SK-N-SH (cell line): ENCODE measurements around the gene CCDC191. TPM values are rescaled to one million over a fixed set of nuclear protein-coding genes. Genes with fewer than 3 reads are reported as not detected.

Source experiments
- CTCF ChIA-PET: fragments of 300-600, 350-600 bp; formaldehyde crosslinking; extraction: SDS; loops from one replicate; lab custom pipeline; 2021; lab: Yijun Ruan, JAX
- POLR2A ChIA-PET: fragments of 350-600 bp; sonication (Branson Sonifier 250); formaldehyde crosslinking; extraction: SDS; loops from one replicate; lab custom pipeline; 2020; ENCODE audit warnings: antibody characterized with exemption, inconsistent platforms; lab: Yijun Ruan, JAX
- DNase-seq: peaks from one replicate; pipeline ENCODE4 v3.0.0; 2012
- H2AFZ ChIP-seq: fragments of 200-600 bp; sonication (generic); 2 replicates; pipeline ENCODE4 v1.8.1; 2016; ENCODE audit warnings: antibody characterized with exemption, mild to moderate bottlenecking, low read depth
- H3F3A ChIP-seq: fragments of 200-600 bp; sonication (generic); replicated peaks from 2 replicates; pipeline ENCODE3; 2016; ENCODE audit warnings: antibody characterized with exemption, mild to moderate bottlenecking; ENCODE audit not compliant: insufficient read depth
- H3K27ac ChIP-seq, 2 experiments: fragments of 200-500 bp in 1 of 2; fragments of 200-600 bp in 1 of 2; sonication (Bioruptor generic) in 1 of 2; sonication (generic), shearing (Covaris generic) in 1 of 2; 2 replicates each; pipeline versions ENCODE4 v1.5.1 to v1.6.1; 2014 to 2016; ENCODE audit warnings: low read depth in 2 of 2, inconsistent platforms in 1 of 2, low read length in 1 of 2, mild to moderate bottlenecking in 1 of 2, mixed read lengths in 1 of 2
- H3K27me3 ChIP-seq: fragments of 200-600 bp; sonication (generic), shearing (Covaris generic); 2 replicates; pipeline ENCODE4 v1.6.1; 2016; ENCODE audit warnings: mixed run types; ENCODE audit not compliant: insufficient read depth
- H3K36me3 ChIP-seq, 2 experiments: fragments of 200-500 bp in 1 of 2; fragments of 200-600 bp in 1 of 2; sonication (Bioruptor generic) in 1 of 2; sonication (generic) in 1 of 2; replicated peaks in 1 of 2; 2 replicates each; pipeline versions ENCODE3 to v1.5.1; 2014 to 2016; ENCODE audit warnings: low read length in 1 of 2, mild to moderate bottlenecking in 1 of 2; ENCODE audit not compliant: insufficient read depth in 2 of 2, control insufficient read depth in 1 of 2
- H3K4me1 ChIP-seq, 2 experiments: fragments of 200-500 bp in 1 of 2; fragments of 200-600 bp in 1 of 2; sonication (Bioruptor generic) in 1 of 2; sonication (generic), shearing (Covaris generic) in 1 of 2; 2 replicates each; pipeline versions ENCODE4 v1.5.1 to v1.6.1; 2014 to 2016; ENCODE audit warnings: low read depth in 1 of 2, low read length in 1 of 2, mixed run types in 1 of 2; ENCODE audit not compliant: insufficient read depth in 2 of 2, control insufficient read depth in 1 of 2
- H3K4me2 ChIP-seq: fragments of 200-600 bp; sonication (generic), shearing (Covaris generic); 2 replicates; pipeline ENCODE4 v1.6.1; 2017; ENCODE audit warnings: mixed run types
- H3K4me3 ChIP-seq, 2 experiments: fragments of 200-500 bp in 1 of 2; fragments of 200-600 bp in 1 of 2; sonication (Bioruptor generic) in 1 of 2; sonication (generic), shearing (Covaris generic) in 1 of 2; 2 replicates each; pipeline versions ENCODE4 v1.5.1 to v1.8.1; 2014 to 2016; ENCODE audit warnings: low read depth in 2 of 2, inconsistent platforms in 1 of 2, low read length in 1 of 2, mild to moderate bottlenecking in 1 of 2, mixed read lengths in 1 of 2, moderate library complexity in 1 of 2
- H3K79me2 ChIP-seq: fragments of 200-600 bp; sonication (generic); 2 replicates; pipeline ENCODE4 v1.8.1; 2017; ENCODE audit warnings: mild to moderate bottlenecking; ENCODE audit not compliant: insufficient read depth
- H3K9ac ChIP-seq: fragments of 200-600 bp; sonication (generic); 2 replicates; pipeline ENCODE4 v1.6.1; 2017; ENCODE audit warnings: mixed run types
- H3K9me2 ChIP-seq: fragments of 200-600 bp; sonication (generic); 2 replicates; pipeline ENCODE4 v1.6.1; 2017; ENCODE audit warnings: mixed run types
- H3K9me3 ChIP-seq: fragments of 200-600 bp; sonication (generic); 2 replicates; pipeline ENCODE4 v1.6.1; 2017; ENCODE audit warnings: mixed run types, mild to moderate bottlenecking, moderate library complexity
- H4K20me1 ChIP-seq: fragments of 200-600 bp; sonication (generic); 2 replicates; pipeline ENCODE4 v1.6.1; 2017; ENCODE audit warnings: mild to moderate bottlenecking, mixed run types; ENCODE audit not compliant: insufficient read depth
- EP300 ChIP-seq, 2 experiments: IDR thresholded peaks; 2 replicates each; pipeline versions ENCODE4 v1.4.0 to v1.6.1; 2012; ENCODE audit warnings: borderline replicate concordance in 1 of 2, low read depth in 1 of 2, low read length in 1 of 2
- FOXM1 ChIP-seq: IDR thresholded peaks from 2 replicates; pipeline ENCODE4 v1.4.0; 2012; ENCODE audit warnings: low read depth, mild to moderate bottlenecking
- GABPA ChIP-seq: IDR thresholded peaks from 2 replicates; pipeline ENCODE4 v1.4.0; 2012; ENCODE audit warnings: low read depth, mild to moderate bottlenecking
- GATA2 ChIP-seq: sonication (generic); formaldehyde crosslinking; IDR thresholded peaks from 2 replicates; pipeline ENCODE4 v1.5.0; 2020; ENCODE audit warnings: mild to moderate bottlenecking, missing genetic modification reagents
- MEF2A ChIP-seq: IDR thresholded peaks from 2 replicates; pipeline ENCODE4 v1.4.0; 2012; ENCODE audit warnings: low read depth, borderline replicate concordance
- NRF1 ChIP-seq: IDR thresholded peaks from 2 replicates; pipeline ENCODE4 v1.6.1; 2012; ENCODE audit warnings: low read depth, mild to moderate bottlenecking, low read length
- POLR2AphosphoS5 ChIP-seq: IDR thresholded peaks from 2 replicates; pipeline ENCODE4 v1.6.1; 2012; ENCODE audit warnings: low read depth, low read length
- RCOR1 ChIP-seq: fragments of 150-350 bp; IDR thresholded peaks from 2 replicates; pipeline ENCODE4 v1.6.1; 2017; ENCODE audit warnings: antibody characterized with exemption, low read length
- RFX5 ChIP-seq: IDR thresholded peaks from 2 replicates; pipeline ENCODE4 v1.6.1; 2012; ENCODE audit warnings: mild to moderate bottlenecking, improper control_type of control experiment, low read length
- RXRA ChIP-seq: IDR thresholded peaks from 2 replicates; pipeline ENCODE4 v1.4.0; 2012; ENCODE audit warnings: low read depth, mild to moderate bottlenecking, borderline replicate concordance
- SIN3A ChIP-seq: IDR thresholded peaks from 2 replicates; pipeline ENCODE4 v1.6.1; 2012; ENCODE audit warnings: low read depth, mild to moderate bottlenecking, low read length, moderate library complexity, borderline replicate concordance
- SMC3 ChIP-seq: IDR thresholded peaks from 2 replicates; pipeline ENCODE4 v1.6.1; 2012; ENCODE audit warnings: low read depth, low read length, improper control_type of control experiment
- TAF1 ChIP-seq: IDR thresholded peaks from 2 replicates; pipeline ENCODE4 v1.6.1; 2012; ENCODE audit warnings: low read depth, mild to moderate bottlenecking, low read length, moderate library complexity, borderline replicate concordance
- TCF12 ChIP-seq: IDR thresholded peaks from 2 replicates; pipeline ENCODE4 v1.4.0; 2012
- TEAD4 ChIP-seq: IDR thresholded peaks from 2 replicates; pipeline ENCODE4 v1.4.0; 2012; ENCODE audit warnings: mild to moderate bottlenecking, borderline replicate concordance; ENCODE audit not compliant: insufficient read depth
- YY1 ChIP-seq: IDR thresholded peaks from 2 replicates; pipeline ENCODE4 v1.4.0; 2012; ENCODE audit warnings: low read depth, mild to moderate bottlenecking
- WGBS: methylation state at CpG from one replicate; pipeline ENCODE4 v1.1.6; 2017; ENCODE audit warnings: low lambda C conversion rate; 5-methylcytosine and 5-hydroxymethylcytosine counted together
- polyA plus RNA-seq, 3 experiments: library from polyadenylated mRNA; depleted of rRNA; stranded (reverse); fragments of >200 nt; gene quantifications; 2 replicates each; pipeline ENCODE4 v1.2.3, GENCODE V29; 2012
- TF ChIP-seq, protein P1 (sequence below): fragments of 200-600 bp; sonication (generic); IDR thresholded peaks from 2 replicates; pipeline ENCODE4 v1.6.1; 2017; ENCODE audit warnings: antibody characterized with exemption, mild to moderate bottlenecking, moderate library complexity
- TF ChIP-seq, protein P2 (sequence below): IDR thresholded peaks from 2 replicates; pipeline ENCODE4 v1.6.1; 2012; ENCODE audit warnings: mild to moderate bottlenecking, low read depth, low read length, moderate library complexity
- TF ChIP-seq, protein P3 (sequence below): IDR thresholded peaks from 2 replicates; pipeline ENCODE4 v1.4.0; 2012; ENCODE audit warnings: low read depth, borderline replicate concordance
- TF ChIP-seq, protein P4 (sequence below): IDR thresholded peaks from 2 replicates; pipeline ENCODE4 v1.4.0; 2012; ENCODE audit warnings: low read depth

Gene CCDC191
- polyA plus RNA-seq, 1 of the 3 experiments (the other 2 are of a cell fraction): 3.1 TPM

DNA sequence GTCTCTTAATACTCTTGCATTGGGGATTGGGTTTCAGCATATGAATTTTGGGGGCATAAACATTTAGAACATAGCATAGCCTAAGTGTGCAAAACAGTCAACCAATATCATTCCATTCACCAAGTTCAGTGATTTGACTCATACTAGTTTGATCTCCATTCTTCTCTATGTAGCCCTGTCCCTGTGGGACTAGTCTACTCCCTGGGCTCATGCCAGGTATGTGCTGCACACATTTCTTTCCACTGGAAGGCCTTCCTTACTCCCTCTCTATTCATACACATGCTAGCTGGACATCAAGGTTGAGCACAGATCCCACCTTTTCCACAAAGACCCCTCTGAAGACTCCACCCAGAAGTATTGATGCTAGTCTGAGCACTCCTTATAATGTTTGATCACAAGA, 103.4 kb downstream of the CCDC191 start:
- no peak overlapping the region for H3K4me2 ChIP-seq
- POLR2A ChIA-PET: no interaction called here
- no peaks in the 10 kb centered on the region; a peak in 1 of 4 replicates for H3K4me1 ChIP-seq
- no peaks in the 10 kb centered on the region for H3K79me2 ChIP-seq
- no peak overlapping the region for H3K27ac ChIP-seq
- peaks cover 3 to 5% of the 10 kb centered on the region in 2 experiments for H3K36me3 ChIP-seq
- H3K9ac ChIP-seq: no peak overlapping the region
- H3F3A ChIP-seq: peaks cover 3% of the 10 kb centered on the region
- H2AFZ ChIP-seq: no peak overlapping the region
- H4K20me1 ChIP-seq: no peaks in the 10 kb centered on the region
- CTCF ChIA-PET: no interaction called here
- no peaks in the 10 kb centered on the region for H3K9me3 ChIP-seq
- no peak overlapping the region for H3K4me3 ChIP-seq
- DNase-seq: no peak
- no peaks in the 10 kb centered on the region for H3K9me2 ChIP-seq
- TF ChIP-seq TEAD4 (no peak), SMC3 (no peak), POLR2AphosphoS5 (no peak), NRF1 (no peak), TCF12 (no peak), MEF2A (no peak), GABPA (no peak), RCOR1 (no peak), RXRA (no peak), YY1 (no peak), TAF1 (no peak), FOXM1 (no peak)
- TF ChIP-seq, protein P1, sequence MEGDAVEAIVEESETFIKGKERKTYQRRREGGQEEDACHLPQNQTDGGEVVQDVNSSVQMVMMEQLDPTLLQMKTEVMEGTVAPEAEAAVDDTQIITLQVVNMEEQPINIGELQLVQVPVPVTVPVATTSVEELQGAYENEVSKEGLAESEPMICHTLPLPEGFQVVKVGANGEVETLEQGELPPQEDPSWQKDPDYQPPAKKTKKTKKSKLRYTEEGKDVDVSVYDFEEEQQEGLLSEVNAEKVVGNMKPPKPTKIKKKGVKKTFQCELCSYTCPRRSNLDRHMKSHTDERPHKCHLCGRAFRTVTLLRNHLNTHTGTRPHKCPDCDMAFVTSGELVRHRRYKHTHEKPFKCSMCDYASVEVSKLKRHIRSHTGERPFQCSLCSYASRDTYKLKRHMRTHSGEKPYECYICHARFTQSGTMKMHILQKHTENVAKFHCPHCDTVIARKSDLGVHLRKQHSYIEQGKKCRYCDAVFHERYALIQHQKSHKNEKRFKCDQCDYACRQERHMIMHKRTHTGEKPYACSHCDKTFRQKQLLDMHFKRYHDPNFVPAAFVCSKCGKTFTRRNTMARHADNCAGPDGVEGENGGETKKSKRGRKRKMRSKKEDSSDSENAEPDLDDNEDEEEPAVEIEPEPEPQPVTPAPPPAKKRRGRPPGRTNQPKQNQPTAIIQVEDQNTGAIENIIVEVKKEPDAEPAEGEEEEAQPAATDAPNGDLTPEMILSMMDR: no peak
- no peaks in the 10 kb centered on the region for H3K27me3 ChIP-seq

DNA sequence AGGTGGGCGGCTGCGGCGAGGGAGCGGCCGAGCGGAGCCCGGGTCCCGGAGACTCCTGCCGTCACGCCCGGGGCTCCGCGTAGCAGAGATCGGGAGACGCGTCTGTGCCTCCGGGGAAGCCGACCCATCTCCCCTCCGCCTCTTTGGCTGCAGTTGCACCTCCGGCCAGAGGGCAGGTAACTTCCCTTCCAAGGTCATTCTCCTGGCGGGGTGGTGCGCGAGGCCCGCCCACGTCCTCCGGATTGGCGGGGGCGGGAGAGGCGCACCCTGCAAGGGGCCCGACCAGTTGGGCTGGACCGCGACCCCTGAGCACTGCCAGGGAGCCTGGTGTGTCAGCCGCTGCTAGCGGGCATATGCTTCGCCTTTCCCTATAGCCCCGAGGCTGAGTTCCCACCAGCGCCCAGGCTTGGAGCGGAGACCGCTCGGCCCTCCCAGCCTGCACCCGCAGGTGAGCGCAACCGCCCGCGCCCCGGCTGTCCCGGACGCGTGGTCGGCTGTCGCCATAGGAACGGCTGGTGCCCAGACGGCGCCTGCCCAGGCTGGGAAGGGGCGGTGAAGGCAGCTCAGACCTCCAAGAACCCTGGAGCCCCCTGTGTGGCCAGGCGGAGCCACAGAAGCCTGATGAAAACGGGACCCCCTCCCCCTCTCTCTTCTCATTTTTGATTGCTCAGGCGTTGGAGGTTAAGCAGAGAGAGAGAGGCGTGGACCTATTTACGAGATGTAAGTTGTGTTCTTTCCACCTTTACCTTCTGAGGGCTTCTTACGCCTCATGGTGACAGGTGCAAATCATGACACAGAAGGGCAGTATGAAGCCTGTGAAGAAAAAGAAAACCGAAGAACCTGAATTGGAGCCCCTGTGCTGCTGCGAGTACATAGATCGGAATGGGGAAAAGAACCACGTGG, 108.1 kb downstream of the CCDC191 start:
- ChIA-PET CTCF (no interaction called here), POLR2A (no interaction called here)
- no peaks in the 10 kb centered on the region for H3K79me2 ChIP-seq
- peak overlapping the region; percentile 75 to 88 for H3K4me3 ChIP-seq
- H3K9me2 ChIP-seq: no peaks in the 10 kb centered on the region
- no peaks in the 10 kb centered on the region for H3K9me3 ChIP-seq
- H3K27ac ChIP-seq: no peak overlapping the region; a peak in 1 of 4 replicates
- no peaks in the 10 kb centered on the region; a peak in 2 of 4 replicates for H3K4me1 ChIP-seq
- peak overlapping the region; percentile 86 for H3K4me2 ChIP-seq
- no peak overlapping the region for H3K9ac ChIP-seq
- peak; percentile 70 for DNase-seq
- H3K36me3 ChIP-seq: no peaks in the 10 kb centered on the region
- peaks cover 3% of the 10 kb centered on the region for H3F3A ChIP-seq
- 32% methylated on average over 20 of the region's 65 CpGs for whole genome bisulfite sequencing
- no peaks in the 10 kb centered on the region for H3K27me3 ChIP-seq
- peak overlapping the region; percentile 76; the same call in 1 of the 2 replicates for H2AFZ ChIP-seq
- H4K20me1 ChIP-seq: no peaks in the 10 kb centered on the region
- no peak for TF ChIP-seq RXRA
- TF ChIP-seq, protein P2, sequence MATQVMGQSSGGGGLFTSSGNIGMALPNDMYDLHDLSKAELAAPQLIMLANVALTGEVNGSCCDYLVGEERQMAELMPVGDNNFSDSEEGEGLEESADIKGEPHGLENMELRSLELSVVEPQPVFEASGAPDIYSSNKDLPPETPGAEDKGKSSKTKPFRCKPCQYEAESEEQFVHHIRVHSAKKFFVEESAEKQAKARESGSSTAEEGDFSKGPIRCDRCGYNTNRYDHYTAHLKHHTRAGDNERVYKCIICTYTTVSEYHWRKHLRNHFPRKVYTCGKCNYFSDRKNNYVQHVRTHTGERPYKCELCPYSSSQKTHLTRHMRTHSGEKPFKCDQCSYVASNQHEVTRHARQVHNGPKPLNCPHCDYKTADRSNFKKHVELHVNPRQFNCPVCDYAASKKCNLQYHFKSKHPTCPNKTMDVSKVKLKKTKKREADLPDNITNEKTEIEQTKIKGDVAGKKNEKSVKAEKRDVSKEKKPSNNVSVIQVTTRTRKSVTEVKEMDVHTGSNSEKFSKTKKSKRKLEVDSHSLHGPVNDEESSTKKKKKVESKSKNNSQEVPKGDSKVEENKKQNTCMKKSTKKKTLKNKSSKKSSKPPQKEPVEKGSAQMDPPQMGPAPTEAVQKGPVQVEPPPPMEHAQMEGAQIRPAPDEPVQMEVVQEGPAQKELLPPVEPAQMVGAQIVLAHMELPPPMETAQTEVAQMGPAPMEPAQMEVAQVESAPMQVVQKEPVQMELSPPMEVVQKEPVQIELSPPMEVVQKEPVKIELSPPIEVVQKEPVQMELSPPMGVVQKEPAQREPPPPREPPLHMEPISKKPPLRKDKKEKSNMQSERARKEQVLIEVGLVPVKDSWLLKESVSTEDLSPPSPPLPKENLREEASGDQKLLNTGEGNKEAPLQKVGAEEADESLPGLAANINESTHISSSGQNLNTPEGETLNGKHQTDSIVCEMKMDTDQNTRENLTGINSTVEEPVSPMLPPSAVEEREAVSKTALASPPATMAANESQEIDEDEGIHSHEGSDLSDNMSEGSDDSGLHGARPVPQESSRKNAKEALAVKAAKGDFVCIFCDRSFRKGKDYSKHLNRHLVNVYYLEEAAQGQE: no peak
- TF ChIP-seq, protein P3, sequence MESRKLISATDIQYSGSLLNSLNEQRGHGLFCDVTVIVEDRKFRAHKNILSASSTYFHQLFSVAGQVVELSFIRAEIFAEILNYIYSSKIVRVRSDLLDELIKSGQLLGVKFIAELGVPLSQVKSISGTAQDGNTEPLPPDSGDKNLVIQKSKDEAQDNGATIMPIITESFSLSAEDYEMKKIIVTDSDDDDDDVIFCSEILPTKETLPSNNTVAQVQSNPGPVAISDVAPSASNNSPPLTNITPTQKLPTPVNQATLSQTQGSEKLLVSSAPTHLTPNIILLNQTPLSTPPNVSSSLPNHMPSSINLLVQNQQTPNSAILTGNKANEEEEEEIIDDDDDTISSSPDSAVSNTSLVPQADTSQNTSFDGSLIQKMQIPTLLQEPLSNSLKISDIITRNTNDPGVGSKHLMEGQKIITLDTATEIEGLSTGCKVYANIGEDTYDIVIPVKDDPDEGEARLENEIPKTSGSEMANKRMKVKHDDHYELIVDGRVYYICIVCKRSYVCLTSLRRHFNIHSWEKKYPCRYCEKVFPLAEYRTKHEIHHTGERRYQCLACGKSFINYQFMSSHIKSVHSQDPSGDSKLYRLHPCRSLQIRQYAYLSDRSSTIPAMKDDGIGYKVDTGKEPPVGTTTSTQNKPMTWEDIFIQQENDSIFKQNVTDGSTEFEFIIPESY: no peak
- TF ChIP-seq, protein P4, sequence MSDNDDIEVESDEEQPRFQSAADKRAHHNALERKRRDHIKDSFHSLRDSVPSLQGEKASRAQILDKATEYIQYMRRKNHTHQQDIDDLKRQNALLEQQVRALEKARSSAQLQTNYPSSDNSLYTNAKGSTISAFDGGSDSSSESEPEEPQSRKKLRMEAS: no peak
- no peak for TF ChIP-seq RFX5
- TF ChIP-seq SMC3: no peak
- TF ChIP-seq POLR2AphosphoS5: no peak
- no peak for TF ChIP-seq NRF1
- TF ChIP-seq SIN3A: no peak
- TF ChIP-seq TAF1: no peak
- TF ChIP-seq EP300 (IDR thresholded peaks at IDR 0.05; ENCODE audit: borderline replicate concordance in 1 of 2, low read depth in 1 of 2, low read length in 1 of 2): no peak
- no peak for TF ChIP-seq GATA2
